SK-N-SH treated with all-trans-retinoic acid at 6 μM for 48 hours (cell line): ENCODE results near the gene GALNT11.
"Not testable (repeated sequence)": the region's sequence is repeated elsewhere in the genome, so short reads cannot be mapped to it uniquely, and the experiment has no call there.

Experiments
- ATAC-seq: fragments of 200-7000 bp; cut with Tn5 transposase; 3 replicates; pipeline ENCODE4 v1.9.1; 2020; ENCODE audit warnings: mild to moderate bottlenecking, moderate library complexity
- ARNTL ChIP-seq: fragments of 450-650 bp; formaldehyde crosslinking; IDR thresholded peaks from 2 replicates; pipeline ENCODE4 v1.5.0; 2020; ENCODE audit warnings: low read depth, mild to moderate bottlenecking, moderate library complexity, borderline replicate concordance
- BACH2 ChIP-seq: fragments of 250-450 bp; sonication (Bioruptor Pico); IDR thresholded peaks from 2 replicates; pipeline ENCODE4 v1.9.0; 2021; ENCODE audit warnings: mild to moderate bottlenecking, borderline replicate concordance
- CSDC2 ChIP-seq: fragments of 250-450 bp; sonication (Bioruptor Pico); IDR thresholded peaks from 2 replicates; pipeline ENCODE4 v1.5.0; 2020; ENCODE audit warnings: mild to moderate bottlenecking, moderate library complexity
- ESRRG ChIP-seq: fragments of 250-450 bp; sonication (Bioruptor Pico); IDR thresholded peaks from 2 replicates; pipeline ENCODE4 v1.6.1; 2021; ENCODE audit warnings: mild to moderate bottlenecking
- GLIS3 ChIP-seq: fragments of 250-450 bp; sonication (Bioruptor Pico); IDR thresholded peaks from 2 replicates; pipeline ENCODE4 v1.5.0; 2020; ENCODE audit warnings: mild to moderate bottlenecking, moderate library complexity
- ISL1 ChIP-seq: fragments of 250-450 bp; sonication (Bioruptor Pico); IDR thresholded peaks from 2 replicates; pipeline ENCODE4 v2.1.2; 2022; ENCODE audit warnings: mild to moderate bottlenecking, moderate library complexity
- OSR1 ChIP-seq: fragments of 250-450 bp; sonication (Bioruptor Pico); IDR thresholded peaks from 2 replicates; pipeline ENCODE4 v1.8.0; 2022; ENCODE audit warnings: moderate library complexity, mild to moderate bottlenecking, inconsistent platforms
- POU6F1 ChIP-seq: fragments of 250-450 bp; sonication (Bioruptor Pico); IDR thresholded peaks from 2 replicates; pipeline ENCODE4 v1.8.0; 2021; ENCODE audit warnings: low read depth, mild to moderate bottlenecking, moderate library complexity, borderline replicate concordance
- PPARA ChIP-seq: fragments of 250-450 bp; sonication (Bioruptor Pico); IDR thresholded peaks from 2 replicates; pipeline ENCODE4 v1.5.0; 2020; ENCODE audit warnings: mild to moderate bottlenecking, borderline replicate concordance
- SNAI2 ChIP-seq: fragments of 250-450 bp; sonication (Bioruptor Pico); IDR thresholded peaks from 2 replicates; pipeline ENCODE4 v1.5.0; 2020; ENCODE audit warnings: mild to moderate bottlenecking, moderate library complexity
- TCF4 ChIP-seq: fragments of 250-450 bp; sonication (Bioruptor Pico); IDR thresholded peaks from 2 replicates; pipeline ENCODE4 v1.8.0; 2021; ENCODE audit warnings: mild to moderate bottlenecking, moderate library complexity, borderline replicate concordance
- TOX ChIP-seq: fragments of 250-450 bp; sonication (Bioruptor Pico); IDR thresholded peaks from 2 replicates; pipeline ENCODE4 v1.8.0; 2021; ENCODE audit warnings: mild to moderate bottlenecking, moderate library complexity, borderline replicate concordance
- ZC3H10 ChIP-seq: fragments of 250-450 bp; sonication (Bioruptor Pico); IDR thresholded peaks from 2 replicates; pipeline ENCODE4 v1.5.1; 2021; ENCODE audit warnings: mild to moderate bottlenecking, moderate library complexity
- ZFP3 ChIP-seq: fragments of 250-450 bp; sonication (Bioruptor Pico); IDR thresholded peaks from 2 replicates; pipeline ENCODE4 v1.5.0; 2020; ENCODE audit warnings: mild to moderate bottlenecking, moderate library complexity
- ZFP30 ChIP-seq: fragments of 450-650 bp; formaldehyde crosslinking; IDR thresholded peaks from 2 replicates; pipeline ENCODE4 v1.5.0; 2022; ENCODE audit warnings: mild to moderate bottlenecking, moderate library complexity
- ZNF565 ChIP-seq: fragments of 450-650 bp; formaldehyde crosslinking; conservative IDR thresholded peaks from 2 replicates; pipeline ENCODE4 v1.5.0; 2020; ENCODE audit warnings: low read depth, mild to moderate bottlenecking, moderate library complexity
- ZNF70 ChIP-seq: fragments of 450-650 bp; formaldehyde crosslinking; IDR thresholded peaks from 2 replicates; pipeline ENCODE4 v1.5.0; 2020; ENCODE audit warnings: mild to moderate bottlenecking, moderate library complexity
- ZNF8 ChIP-seq: fragments of 450-650 bp; formaldehyde crosslinking; IDR thresholded peaks from 2 replicates; pipeline ENCODE4 v1.5.0; 2020; ENCODE audit warnings: mild to moderate bottlenecking, moderate library complexity
- TF ChIP-seq, protein P1 (sequence below): fragments of 250-450 bp; sonication (Bioruptor Pico); IDR thresholded peaks from 2 replicates; pipeline ENCODE4 v1.8.0; 2020; ENCODE audit warnings: mild to moderate bottlenecking, moderate library complexity, borderline replicate concordance
- TF ChIP-seq, protein P2 (sequence below): fragments of 250-450 bp; sonication (Bioruptor Pico); IDR thresholded peaks from 2 replicates; pipeline ENCODE4 v1.5.0; 2020; ENCODE audit warnings: mild to moderate bottlenecking, moderate library complexity
- TF ChIP-seq, protein P3 (sequence below): fragments of 250-450 bp; sonication (Bioruptor Pico); IDR thresholded peaks from 2 replicates; pipeline ENCODE4 v1.5.1; 2020; ENCODE audit warnings: low read depth, mild to moderate bottlenecking, moderate library complexity

The GALNT11 gene

GRCh38 chr7:152054367-152055230, 29.1 kb downstream of the GALNT11 start (continued):
- TF ChIP-seq, protein P1, sequence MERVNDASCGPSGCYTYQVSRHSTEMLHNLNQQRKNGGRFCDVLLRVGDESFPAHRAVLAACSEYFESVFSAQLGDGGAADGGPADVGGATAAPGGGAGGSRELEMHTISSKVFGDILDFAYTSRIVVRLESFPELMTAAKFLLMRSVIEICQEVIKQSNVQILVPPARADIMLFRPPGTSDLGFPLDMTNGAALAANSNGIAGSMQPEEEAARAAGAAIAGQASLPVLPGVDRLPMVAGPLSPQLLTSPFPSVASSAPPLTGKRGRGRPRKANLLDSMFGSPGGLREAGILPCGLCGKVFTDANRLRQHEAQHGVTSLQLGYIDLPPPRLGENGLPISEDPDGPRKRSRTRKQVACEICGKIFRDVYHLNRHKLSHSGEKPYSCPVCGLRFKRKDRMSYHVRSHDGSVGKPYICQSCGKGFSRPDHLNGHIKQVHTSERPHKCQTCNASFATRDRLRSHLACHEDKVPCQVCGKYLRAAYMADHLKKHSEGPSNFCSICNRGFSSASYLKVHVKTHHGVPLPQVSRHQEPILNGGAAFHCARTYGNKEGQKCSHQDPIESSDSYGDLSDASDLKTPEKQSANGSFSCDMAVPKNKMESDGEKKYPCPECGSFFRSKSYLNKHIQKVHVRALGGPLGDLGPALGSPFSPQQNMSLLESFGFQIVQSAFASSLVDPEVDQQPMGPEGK: no peak
- TF ChIP-seq ISL1 (CRISPR knock-in tag) (no peak), ZFP3 (no peak), GLIS3 (no peak), CSDC2 (no peak), ZC3H10 (CRISPR knock-in tag) (no peak), ESRRG (CRISPR knock-in tag) (no peak), TOX (CRISPR knock-in tag) (no peak)

GRCh38 chr7:152056621-152057274, 31.3 kb downstream of the GALNT11 start:
- TF ChIP-seq TCF4 (CRISPR knock-in tag): no peak
- TF ChIP-seq PPARA (CRISPR knock-in tag): no peak
- TF ChIP-seq ZC3H10 (CRISPR knock-in tag): no peak
- no peak for TF ChIP-seq ZFP30 (CRISPR knock-in tag)
- no peak for TF ChIP-seq ZNF8 (CRISPR knock-in tag)
- TF ChIP-seq SNAI2 (CRISPR knock-in tag): no peak
- TF ChIP-seq ZNF70: no peak
- TF ChIP-seq, protein P2, sequence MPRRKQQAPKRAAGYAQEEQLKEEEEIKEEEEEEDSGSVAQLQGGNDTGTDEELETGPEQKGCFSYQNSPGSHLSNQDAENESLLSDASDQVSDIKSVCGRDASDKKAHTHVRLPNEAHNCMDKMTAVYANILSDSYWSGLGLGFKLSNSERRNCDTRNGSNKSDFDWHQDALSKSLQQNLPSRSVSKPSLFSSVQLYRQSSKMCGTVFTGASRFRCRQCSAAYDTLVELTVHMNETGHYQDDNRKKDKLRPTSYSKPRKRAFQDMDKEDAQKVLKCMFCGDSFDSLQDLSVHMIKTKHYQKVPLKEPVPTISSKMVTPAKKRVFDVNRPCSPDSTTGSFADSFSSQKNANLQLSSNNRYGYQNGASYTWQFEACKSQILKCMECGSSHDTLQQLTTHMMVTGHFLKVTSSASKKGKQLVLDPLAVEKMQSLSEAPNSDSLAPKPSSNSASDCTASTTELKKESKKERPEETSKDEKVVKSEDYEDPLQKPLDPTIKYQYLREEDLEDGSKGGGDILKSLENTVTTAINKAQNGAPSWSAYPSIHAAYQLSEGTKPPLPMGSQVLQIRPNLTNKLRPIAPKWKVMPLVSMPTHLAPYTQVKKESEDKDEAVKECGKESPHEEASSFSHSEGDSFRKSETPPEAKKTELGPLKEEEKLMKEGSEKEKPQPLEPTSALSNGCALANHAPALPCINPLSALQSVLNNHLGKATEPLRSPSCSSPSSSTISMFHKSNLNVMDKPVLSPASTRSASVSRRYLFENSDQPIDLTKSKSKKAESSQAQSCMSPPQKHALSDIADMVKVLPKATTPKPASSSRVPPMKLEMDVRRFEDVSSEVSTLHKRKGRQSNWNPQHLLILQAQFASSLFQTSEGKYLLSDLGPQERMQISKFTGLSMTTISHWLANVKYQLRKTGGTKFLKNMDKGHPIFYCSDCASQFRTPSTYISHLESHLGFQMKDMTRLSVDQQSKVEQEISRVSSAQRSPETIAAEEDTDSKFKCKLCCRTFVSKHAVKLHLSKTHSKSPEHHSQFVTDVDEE (CRISPR knock-in tag): no peak
- TF ChIP-seq GLIS3: no peak
- TF ChIP-seq ARNTL (CRISPR knock-in tag): no peak
- TF ChIP-seq ESRRG (CRISPR knock-in tag): no peak
- TF ChIP-seq, protein P3, sequence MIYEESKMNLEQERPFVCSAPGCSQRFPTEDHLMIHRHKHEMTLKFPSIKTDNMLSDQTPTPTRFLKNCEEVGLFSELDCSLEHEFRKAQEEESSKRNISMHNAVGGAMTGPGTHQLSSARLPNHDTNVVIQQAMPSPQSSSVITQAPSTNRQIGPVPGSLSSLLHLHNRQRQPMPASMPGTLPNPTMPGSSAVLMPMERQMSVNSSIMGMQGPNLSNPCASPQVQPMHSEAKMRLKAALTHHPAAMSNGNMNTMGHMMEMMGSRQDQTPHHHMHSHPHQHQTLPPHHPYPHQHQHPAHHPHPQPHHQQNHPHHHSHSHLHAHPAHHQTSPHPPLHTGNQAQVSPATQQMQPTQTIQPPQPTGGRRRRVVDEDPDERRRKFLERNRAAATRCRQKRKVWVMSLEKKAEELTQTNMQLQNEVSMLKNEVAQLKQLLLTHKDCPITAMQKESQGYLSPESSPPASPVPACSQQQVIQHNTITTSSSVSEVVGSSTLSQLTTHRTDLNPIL: no peak
- no peak for TF ChIP-seq ISL1 (CRISPR knock-in tag)
- TF ChIP-seq POU6F1: no peak
- no peak for ATAC-seq

DNA sequence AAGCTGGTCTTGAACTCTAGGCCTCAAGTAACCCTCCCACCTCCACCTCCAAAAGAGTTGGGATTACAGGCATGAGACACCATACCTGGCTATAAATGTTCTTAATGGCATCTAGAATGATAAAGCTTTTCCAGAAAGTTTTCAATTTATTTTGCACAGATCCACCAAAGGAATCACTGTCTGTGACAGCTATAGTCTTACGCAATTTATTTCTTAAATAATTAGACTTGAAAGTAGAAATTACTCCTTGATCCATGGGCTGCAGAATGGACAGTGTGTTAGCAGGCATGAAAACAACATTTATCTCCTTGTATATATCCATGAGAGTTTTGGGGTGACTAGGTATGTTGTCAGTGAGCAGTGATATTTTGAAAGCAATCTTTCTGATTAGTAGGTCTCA, 33.8 kb downstream of the GALNT11 start:
- ATAC-seq: no peak
- TF ChIP-seq ZNF70 (no peak), ZNF8 (CRISPR knock-in tag) (no peak), OSR1 (CRISPR knock-in tag) (no peak), ARNTL (CRISPR knock-in tag) (no peak), TOX (CRISPR knock-in tag) (no peak), ZFP3 (no peak), POU6F1 (no peak), SNAI2 (CRISPR knock-in tag) (no peak), GLIS3 (no peak), ZC3H10 (CRISPR knock-in tag) (no peak), CSDC2 (no peak), ISL1 (CRISPR knock-in tag) (no peak), BACH2 (no peak), ZNF565 (CRISPR knock-in tag) (no peak), ESRRG (CRISPR knock-in tag) (no peak)
- TF ChIP-seq, protein P1: no peak
- TF ChIP-seq, protein P3: no peak

- not testable (repeated sequence) for ATAC-seq
These were observed 35.6 kb downstream of the GALNT11 start for GRCh38 chr7:152061086-152061485.

- ATAC-seq: not testable (repeated sequence)
These were observed 37.7 kb downstream of the GALNT11 start for GRCh38 chr7:152063192-152063591.
